Osteoblast (primary cell): ENCODE data around the gene C2CD3. TPM values are rescaled to one million over a fixed set of nuclear protein-coding genes. Genes with fewer than 3 reads are reported as not detected.

ENCODE experiments used
- DNase-seq: peaks from one replicate; pipeline ENCODE4 v3.0.0; 2011; ENCODE audit warnings: low spot score, mixed read lengths; ENCODE audit not compliant: insufficient read length; ENCODE audit errors: missing footprints
- H2AFZ ChIP-seq: 2 replicates; pipeline ENCODE4 v1.6.0; 2011; ENCODE audit warnings: mild to moderate bottlenecking, low read length
- H3K27ac ChIP-seq: 2 replicates; pipeline ENCODE4 v1.5.1; 2011; ENCODE audit warnings: mild to moderate bottlenecking, low read depth, low read length, moderate library complexity
- H3K27me3 ChIP-seq: 2 replicates; pipeline ENCODE4 v1.6.0; 2012; ENCODE audit warnings: mild to moderate bottlenecking, control low read depth, inconsistent platforms, low read length, moderate library complexity; ENCODE audit not compliant: insufficient read depth
- H3K36me3 ChIP-seq: 2 replicates; pipeline ENCODE4 v1.5.1; 2011; ENCODE audit warnings: mild to moderate bottlenecking, low read length, control low read depth, moderate library complexity; ENCODE audit not compliant: insufficient read depth
- H3K4me1 ChIP-seq: 2 replicates; pipeline ENCODE4 v1.5.1; 2011; ENCODE audit warnings: mild to moderate bottlenecking, low read length, control low read depth, moderate library complexity; ENCODE audit not compliant: insufficient read depth
- H3K4me2 ChIP-seq: 2 replicates; pipeline ENCODE4 v1.6.0; 2011; ENCODE audit warnings: mild to moderate bottlenecking, low read length; ENCODE audit not compliant: insufficient read depth
- H3K4me3 ChIP-seq: fragments of 200-600 bp; sonication (generic); 3 replicates; pipeline ENCODE4 v1.5.1; 2012; ENCODE audit warnings: mild to moderate bottlenecking, low read length, inconsistent platforms; ENCODE audit not compliant: insufficient read depth
- H3K79me2 ChIP-seq: 2 replicates; pipeline ENCODE4 v1.6.0; 2012; ENCODE audit warnings: mild to moderate bottlenecking, low read length, control low read depth, inconsistent platforms; ENCODE audit not compliant: insufficient read depth
- H3K9me3 ChIP-seq: 2 replicates; pipeline ENCODE4 v1.5.1; 2011; ENCODE audit warnings: low read depth, low read length, control low read depth
- H4K20me1 ChIP-seq: 2 replicates; pipeline ENCODE4 v1.6.0; 2012; ENCODE audit warnings: mild to moderate bottlenecking, low read length, control low read depth; ENCODE audit not compliant: insufficient read depth
- CTCF ChIP-seq: IDR thresholded peaks from 2 replicates; pipeline ENCODE4 v1.5.1; 2011; ENCODE audit warnings: mild to moderate bottlenecking, low read depth, low read length, moderate library complexity; ENCODE audit errors: extremely low read depth
- total RNA-seq: library from RNA; depleted of rRNA; stranded (reverse); fragments of >200 nt; gene quantifications from 2 replicates; pipeline ENCODE4 v1.2.3, GENCODE V29; 2012

Gene C2CD3
- total RNA-seq, 1 donor = 14.1 TPM

DNA sequence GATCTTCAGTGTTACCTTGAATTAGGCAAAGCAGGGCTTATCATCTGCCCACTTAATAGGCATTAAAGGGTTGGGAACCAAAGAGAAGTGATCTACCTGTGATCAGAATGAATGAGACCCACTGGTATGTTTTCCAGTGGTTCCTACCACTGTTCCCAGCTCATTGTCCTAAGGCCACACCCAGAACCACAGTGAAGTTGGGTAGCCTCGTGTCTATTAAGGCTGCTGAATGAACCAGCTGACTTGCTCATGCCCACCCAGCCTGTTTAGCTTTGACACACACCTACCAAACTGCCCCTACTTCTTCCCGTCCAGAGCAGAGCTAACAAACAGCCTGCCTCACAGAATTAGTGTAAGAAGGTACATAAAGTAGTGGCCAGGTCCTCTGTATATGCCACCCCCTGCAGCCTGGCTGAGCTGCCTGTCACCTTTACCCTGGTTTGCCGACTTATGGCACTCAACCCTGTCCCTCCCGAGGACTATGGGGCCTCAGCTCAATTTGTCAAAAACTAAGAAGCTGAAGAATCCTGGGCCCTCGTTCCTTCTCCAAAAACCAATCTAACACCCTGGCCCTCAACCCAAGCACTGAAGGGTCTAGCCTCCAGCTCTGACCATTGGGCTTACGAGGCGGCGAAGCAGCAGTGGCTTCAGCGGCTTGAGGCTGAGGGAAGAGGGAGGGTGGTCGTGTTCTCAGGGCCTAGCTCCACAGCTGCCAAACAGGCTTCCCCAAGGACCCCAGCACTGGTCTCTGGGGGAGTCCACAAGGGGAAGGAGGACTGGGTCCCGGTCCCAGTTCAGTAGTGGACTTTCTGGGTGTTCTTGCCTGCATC is 198.0 kb downstream of the C2CD3 start:
- H3K4me1 ChIP-seq = no peaks in the 10 kb centered on the region
- H3K79me2 ChIP-seq = no peaks in the 10 kb centered on the region
- H3K4me2 ChIP-seq = no peak overlapping the region
- H3K36me3 ChIP-seq = no peaks in the 10 kb centered on the region
- H3K27me3 ChIP-seq = no peaks in the 10 kb centered on the region
- H2AFZ ChIP-seq = no peak overlapping the region
- no peaks in the 10 kb centered on the region for H4K20me1 ChIP-seq
- DNase-seq = no peak
- no peak overlapping the region for H3K4me3 ChIP-seq
- no peak overlapping the region for H3K27ac ChIP-seq
- no peak for TF ChIP-seq CTCF
- H3K9me3 ChIP-seq = no peaks in the 10 kb centered on the region

- Histone ChIP-seq H3K79me2 (no peaks in the 10 kb centered on the region), H3K36me3 (no peaks in the 10 kb centered on the region), H3K27ac (no peak overlapping the region), H2AFZ (no peak overlapping the region), H3K4me2 (no peak overlapping the region), H3K27me3 (no peaks in the 10 kb centered on the region), H3K4me1 (no peaks in the 10 kb centered on the region), H4K20me1 (no peaks in the 10 kb centered on the region), H3K4me3 (no peak overlapping the region), H3K9me3 (no peaks in the 10 kb centered on the region)
- no peak for TF ChIP-seq CTCF
- no peak for DNase-seq
Observed at GRCh38 chr11:73972187-73972586, 198.6 kb downstream of the C2CD3 start.

DNA sequence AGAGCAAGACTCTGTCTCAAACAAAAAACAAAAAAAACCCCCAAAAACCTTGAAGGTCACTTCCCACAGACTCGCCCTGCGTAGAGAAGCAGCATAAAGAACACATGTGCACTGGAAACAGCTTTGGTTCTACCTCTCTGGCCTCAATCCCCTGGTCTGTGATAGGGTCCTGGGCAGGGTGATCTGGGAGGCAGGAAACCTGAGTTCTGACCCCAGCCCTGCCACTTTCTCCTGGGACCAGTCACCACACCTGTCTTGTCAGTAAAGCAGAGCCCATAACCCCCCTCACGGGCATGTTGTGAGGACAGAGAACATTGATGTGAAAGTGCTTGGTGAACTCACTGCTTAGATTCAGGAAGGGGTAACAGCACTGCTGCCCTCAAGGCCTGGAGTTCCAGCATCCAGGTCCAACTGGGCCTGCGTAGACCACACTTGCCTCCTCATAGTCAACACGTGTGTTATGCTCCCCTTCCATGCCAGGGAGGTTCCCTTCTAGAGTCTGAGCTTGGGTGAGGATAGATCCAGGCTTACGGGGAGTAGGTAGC is 199.6 kb downstream of the C2CD3 start:
- no peaks in the 10 kb centered on the region for H3K9me3 ChIP-seq
- H3K4me1 ChIP-seq = no peaks in the 10 kb centered on the region
- TF ChIP-seq CTCF = no peak
- no peak overlapping the region for H2AFZ ChIP-seq
- no peak overlapping the region for H3K27ac ChIP-seq
- peaks cover 1% of the 10 kb centered on the region for H3K27me3 ChIP-seq
- peak; percentile 14 for DNase-seq
- no peaks in the 10 kb centered on the region for H3K79me2 ChIP-seq
- H3K4me2 ChIP-seq = no peak overlapping the region
- H3K36me3 ChIP-seq = no peaks in the 10 kb centered on the region
- no peak overlapping the region for H3K4me3 ChIP-seq
- no peaks in the 10 kb centered on the region for H4K20me1 ChIP-seq

DNA sequence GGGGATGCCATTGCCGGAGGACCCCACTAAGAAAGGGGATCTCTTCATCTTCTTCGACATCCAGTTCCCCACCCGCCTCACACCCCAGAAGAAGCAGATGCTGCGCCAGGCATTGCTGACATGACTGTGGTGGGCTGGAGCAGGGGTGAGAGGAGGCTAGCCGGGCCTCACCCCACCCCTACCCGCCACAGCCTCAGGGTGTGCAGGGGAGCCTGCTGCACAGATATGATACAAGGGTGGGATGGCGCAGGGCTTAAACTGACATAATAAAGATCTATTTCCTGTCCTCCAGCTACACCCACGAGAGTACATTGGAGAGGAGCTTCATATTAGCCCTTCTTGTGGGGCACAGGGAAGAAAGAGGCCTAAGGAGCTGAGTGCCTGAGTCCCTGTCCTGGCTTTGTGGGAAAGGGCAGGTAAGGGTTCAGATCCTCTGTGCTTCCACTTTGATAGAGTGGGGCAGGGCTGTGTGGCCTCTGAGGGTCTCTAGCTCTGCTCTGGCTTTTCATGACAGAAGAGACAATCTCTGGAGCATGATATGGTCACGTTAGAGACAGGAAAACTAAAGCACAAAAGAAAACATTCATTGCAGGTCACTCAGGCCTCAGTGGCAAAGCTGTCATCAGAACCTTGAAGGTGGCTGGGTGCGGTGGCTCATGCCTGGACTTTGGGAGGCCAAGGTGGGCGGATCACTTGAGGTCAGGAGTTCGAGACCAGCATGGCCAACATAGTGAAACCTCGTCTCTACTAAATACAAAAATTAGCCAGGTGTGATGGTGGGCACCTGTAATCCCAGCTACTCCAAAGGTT is 200.6 kb downstream of the C2CD3 start:
- peaks cover 3% of the 10 kb centered on the region for H3K27me3 ChIP-seq
- H4K20me1 ChIP-seq = no peaks in the 10 kb centered on the region
- H3K4me3 ChIP-seq = no peak overlapping the region
- no peaks in the 10 kb centered on the region for H3K4me1 ChIP-seq
- no peaks in the 10 kb centered on the region for H3K9me3 ChIP-seq
- no peaks in the 10 kb centered on the region for H3K36me3 ChIP-seq
- H3K79me2 ChIP-seq = no peaks in the 10 kb centered on the region
- H2AFZ ChIP-seq = no peak overlapping the region
- no peak for TF ChIP-seq CTCF
- H3K27ac ChIP-seq = no peak overlapping the region
- DNase-seq = no peak
- no peak overlapping the region for H3K4me2 ChIP-seq
